ENCODE results near the gene DVL1.
A peak's percentile ranks its signal among the peaks of the same experiment; 100 is the strongest.

The DVL1 gene

GRCh38 chr1:1353389-1354151 is 4.4 kb upstream of the DVL1 start:
- Histone ChIP-seq H3K27ac (ENCODE audit: low read length) (no peak overlapping the region), H3K4me1 (ENCODE audit: control insufficient read depth, low read depth, low read length) (peaks cover 14% of the 10 kb centered on the region), H3K4me3 (ENCODE audit: low read length) (peak overlapping the region; percentile 55), H3K9ac (ENCODE audit: low read length) (no peak overlapping the region), H3K9me3 (ENCODE audit: control insufficient read depth, low read depth, low read length) (no peaks in the 10 kb centered on the region), H3K36me3 (ENCODE audit: control insufficient read depth, low read depth, low read length) (no peaks in the 10 kb centered on the region), H3K27me3 (ENCODE audit: control insufficient read depth, insufficient read depth, low read length) (peaks cover 35% of the 10 kb centered on the region)

DNA sequence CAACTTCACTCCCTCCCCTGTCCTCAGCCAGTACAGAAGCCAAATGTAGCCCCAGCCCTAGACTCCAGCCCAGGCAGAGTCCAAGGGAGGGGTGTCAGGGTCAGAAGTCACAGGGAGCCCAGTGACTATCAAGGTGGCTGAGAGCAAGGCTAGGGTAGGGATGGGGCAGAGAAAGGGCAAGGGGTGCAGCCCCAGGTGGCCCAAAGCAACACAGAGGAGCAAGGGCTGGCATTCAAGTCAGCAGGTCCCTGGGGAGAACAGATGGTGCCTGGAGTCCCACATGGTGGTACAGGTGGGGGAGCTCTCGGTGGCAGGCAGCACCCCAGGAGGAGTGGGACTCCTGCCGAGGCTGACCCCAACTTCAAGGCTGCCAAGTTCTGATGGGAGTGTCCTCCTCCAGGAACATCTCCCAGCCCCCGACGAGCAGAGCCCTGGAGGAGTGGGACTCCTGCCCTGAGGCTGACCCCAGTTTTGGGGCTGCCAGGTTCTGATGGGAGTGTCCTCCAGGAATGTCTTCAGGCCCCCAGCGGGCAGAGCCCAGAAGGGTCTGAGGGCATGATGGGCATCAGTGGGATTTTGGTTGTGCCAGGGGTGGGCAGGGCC is 3.7 kb upstream of the DVL1 start:
- Histone ChIP-seq H3K36me3 (ENCODE audit: control insufficient read depth, low read depth, low read length) (no peaks in the 10 kb centered on the region), H3K4me1 (ENCODE audit: control insufficient read depth, low read depth, low read length) (peaks cover 15% of the 10 kb centered on the region), H3K9me3 (ENCODE audit: control insufficient read depth, low read depth, low read length) (no peaks in the 10 kb centered on the region), H3K27ac (ENCODE audit: low read length) (no peak overlapping the region), H3K9ac (ENCODE audit: low read length) (no peak overlapping the region), H3K4me3 (ENCODE audit: low read length) (no peak overlapping the region), H3K27me3 (ENCODE audit: control insufficient read depth, insufficient read depth, low read length) (peaks cover 35% of the 10 kb centered on the region)

DNA sequence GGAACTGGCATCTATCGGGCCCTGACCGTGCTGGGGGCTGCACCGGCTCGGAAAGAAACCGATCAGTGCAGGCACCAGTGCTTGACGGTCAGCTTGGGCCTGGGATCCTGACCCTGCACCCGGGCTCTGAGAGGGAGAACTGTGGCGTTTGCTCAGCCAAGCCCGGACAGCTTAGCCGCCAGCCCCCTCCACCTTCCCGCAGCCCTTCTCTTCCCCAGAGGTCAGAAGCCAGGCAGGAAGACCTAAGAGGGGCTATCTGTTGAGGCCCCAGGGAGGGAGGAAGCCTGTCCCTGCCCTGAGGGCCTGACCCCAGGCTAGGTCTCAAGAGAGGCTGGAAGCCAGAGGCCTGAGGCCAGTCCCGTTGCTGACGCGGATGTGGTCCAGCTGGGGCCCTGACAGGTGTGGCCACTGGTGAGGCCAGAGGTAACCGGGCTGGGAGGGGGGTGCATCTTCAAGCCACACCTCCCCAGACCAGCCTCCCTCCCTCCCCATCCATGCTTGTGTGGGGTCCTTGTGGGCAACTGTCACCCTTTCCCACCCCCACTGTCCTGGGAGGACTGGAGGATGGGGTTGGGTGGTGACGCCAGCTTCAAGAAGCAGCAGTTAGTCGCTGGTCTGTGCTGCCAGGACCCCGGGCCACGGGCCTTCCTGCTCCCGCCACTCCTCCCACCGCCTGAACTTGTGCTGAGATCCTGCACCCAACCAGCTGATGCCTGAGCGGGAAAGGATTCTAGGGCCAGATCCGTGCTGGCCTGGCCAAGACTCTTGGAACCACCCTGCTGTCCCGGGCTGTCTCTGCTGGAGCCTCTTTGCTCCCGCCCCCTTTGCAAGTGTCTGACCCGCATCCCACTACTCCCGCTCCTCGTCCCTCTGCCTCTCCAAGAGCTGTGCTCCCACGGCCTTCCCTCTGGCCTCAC is 2.6 kb upstream of the DVL1 start:
- Histone ChIP-seq H3K36me3 (ENCODE audit: control insufficient read depth, low read depth, low read length) (no peaks in the 10 kb centered on the region), H3K27me3 (ENCODE audit: control insufficient read depth, insufficient read depth, low read length) (peaks cover 35% of the 10 kb centered on the region), H3K4me3 (ENCODE audit: low read length) (peak overlapping the region; percentile 30), H3K27ac (ENCODE audit: low read length) (no peak overlapping the region), H3K9me3 (ENCODE audit: control insufficient read depth, low read depth, low read length) (no peaks in the 10 kb centered on the region), H3K4me1 (ENCODE audit: control insufficient read depth, low read depth, low read length) (peaks cover 22% of the 10 kb centered on the region), H3K9ac (ENCODE audit: low read length) (no peak overlapping the region)

- no peak overlapping the region for H3K27ac ChIP-seq (ENCODE audit: low read length)
- peaks cover 18% of the 10 kb centered on the region for H3K4me1 ChIP-seq (ENCODE audit: control insufficient read depth, low read depth, low read length)
- H3K27me3 ChIP-seq (ENCODE audit: control insufficient read depth, insufficient read depth, low read length), result peaks cover 15% of the 10 kb centered on the region
- H3K9me3 ChIP-seq (ENCODE audit: control insufficient read depth, low read depth, low read length), result no peaks in the 10 kb centered on the region
- H3K36me3 ChIP-seq (ENCODE audit: control insufficient read depth, low read depth, low read length), result no peaks in the 10 kb centered on the region
- peak overlapping the region; percentile 70 for H3K4me3 ChIP-seq (ENCODE audit: low read length)
- no peak overlapping the region for H3K9ac ChIP-seq (ENCODE audit: low read length)
Observed at GRCh38 chr1:1348420-1349255, 580 bp downstream of the DVL1 start.

- H3K4me1 ChIP-seq (ENCODE audit: control insufficient read depth, low read depth, low read length), result peaks cover 11% of the 10 kb centered on the region
- no peaks in the 10 kb centered on the region for H3K36me3 ChIP-seq (ENCODE audit: control insufficient read depth, low read depth, low read length)
- H3K27ac ChIP-seq (ENCODE audit: low read length), result no peak overlapping the region
- H3K27me3 ChIP-seq (ENCODE audit: control insufficient read depth, insufficient read depth, low read length), result peaks cover 7% of the 10 kb centered on the region
- no peak overlapping the region for H3K9ac ChIP-seq (ENCODE audit: low read length)
- H3K4me3 ChIP-seq (ENCODE audit: low read length), result peak overlapping the region; percentile 70
- no peaks in the 10 kb centered on the region for H3K9me3 ChIP-seq (ENCODE audit: control insufficient read depth, low read depth, low read length)
Observed at GRCh38 chr1:1347663-1348419, 1.4 kb downstream of the DVL1 start.

DNA sequence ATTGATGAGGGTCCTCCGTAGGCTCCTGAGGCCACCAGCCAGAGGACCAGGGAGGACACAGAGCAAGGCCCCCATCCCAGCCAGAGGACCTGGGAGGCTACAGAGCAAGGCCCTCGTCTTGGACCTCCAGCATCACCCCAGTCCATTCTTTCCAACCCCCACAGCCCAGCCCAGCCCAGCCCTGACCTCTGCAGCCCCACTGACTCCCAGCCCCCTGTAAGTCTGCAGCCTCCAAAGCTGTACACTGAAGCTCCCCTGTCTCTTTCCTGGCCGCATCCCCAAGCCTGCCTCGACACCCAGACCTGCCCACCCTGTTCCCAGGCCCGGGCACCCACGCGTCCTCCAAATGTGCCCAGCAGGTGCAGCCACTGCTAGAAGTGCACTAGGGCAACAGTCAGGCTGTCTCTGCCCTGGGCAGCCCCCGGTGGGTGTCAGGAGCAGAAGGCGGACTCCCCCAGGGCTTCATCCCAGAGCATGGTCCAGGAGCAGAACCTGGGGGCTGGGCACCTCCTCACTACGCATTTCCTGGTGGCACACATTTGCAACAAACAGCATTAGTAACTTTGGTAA is 2.1 kb downstream of the DVL1 start:
- peak overlapping the region; percentile 70 for H3K4me3 ChIP-seq (ENCODE audit: low read length)
- H3K9ac ChIP-seq (ENCODE audit: low read length), result no peak overlapping the region
- H3K27me3 ChIP-seq (ENCODE audit: control insufficient read depth, insufficient read depth, low read length), result no peaks in the 10 kb centered on the region
- H3K4me1 ChIP-seq (ENCODE audit: control insufficient read depth, low read depth, low read length), result peaks cover 10% of the 10 kb centered on the region
- H3K27ac ChIP-seq (ENCODE audit: low read length), result no peak overlapping the region
- no peaks in the 10 kb centered on the region for H3K36me3 ChIP-seq (ENCODE audit: control insufficient read depth, low read depth, low read length)
- no peaks in the 10 kb centered on the region for H3K9me3 ChIP-seq (ENCODE audit: control insufficient read depth, low read depth, low read length)

DNA sequence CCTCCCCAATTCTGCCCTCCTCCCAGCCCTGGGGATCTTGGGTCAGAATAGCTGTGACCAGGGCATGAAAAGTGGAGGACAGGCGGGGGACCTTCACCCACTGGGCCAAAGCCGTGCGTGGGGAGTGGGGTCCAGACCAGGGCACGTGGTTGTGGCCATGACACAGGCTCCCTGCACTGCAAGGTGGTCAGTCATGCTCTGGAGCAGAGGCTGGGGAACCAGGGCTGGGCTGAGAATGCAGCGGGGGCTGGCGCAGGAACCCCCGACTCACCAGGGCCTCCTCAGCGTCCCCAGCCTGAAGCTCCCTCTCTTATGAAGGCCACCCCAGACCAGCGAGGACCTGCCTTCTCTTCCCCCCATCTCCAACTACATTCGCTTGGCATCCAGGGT is 2.7 kb downstream of the DVL1 start:
- H3K27me3 ChIP-seq (ENCODE audit: control insufficient read depth, insufficient read depth, low read length), result no peaks in the 10 kb centered on the region
- H3K9ac ChIP-seq (ENCODE audit: low read length), result no peak overlapping the region
- no peak overlapping the region for H3K27ac ChIP-seq (ENCODE audit: low read length)
- no peaks in the 10 kb centered on the region for H3K9me3 ChIP-seq (ENCODE audit: control insufficient read depth, low read depth, low read length)
- peaks cover 10% of the 10 kb centered on the region for H3K4me1 ChIP-seq (ENCODE audit: control insufficient read depth, low read depth, low read length)
- no peak overlapping the region for H3K4me3 ChIP-seq (ENCODE audit: low read length)
- H3K36me3 ChIP-seq (ENCODE audit: control insufficient read depth, low read depth, low read length), result no peaks in the 10 kb centered on the region

- no peak overlapping the region for H3K9ac ChIP-seq (ENCODE audit: low read length)
- peaks cover 10% of the 10 kb centered on the region for H3K4me1 ChIP-seq (ENCODE audit: control insufficient read depth, low read depth, low read length)
- peaks cover 4% of the 10 kb centered on the region for H3K36me3 ChIP-seq (ENCODE audit: control insufficient read depth, low read depth, low read length)
- H3K9me3 ChIP-seq (ENCODE audit: control insufficient read depth, low read depth, low read length), result no peaks in the 10 kb centered on the region
- no peak overlapping the region for H3K4me3 ChIP-seq (ENCODE audit: low read length)
- no peak overlapping the region for H3K27ac ChIP-seq (ENCODE audit: low read length)
- no peaks in the 10 kb centered on the region for H3K27me3 ChIP-seq (ENCODE audit: control insufficient read depth, insufficient read depth, low read length)
Observed at GRCh38 chr1:1345860-1346500, 3.2 kb downstream of the DVL1 start.

- Histone ChIP-seq H3K9me3 (ENCODE audit: control insufficient read depth, low read depth, low read length) (no peaks in the 10 kb centered on the region), H3K27ac (ENCODE audit: low read length) (no peak overlapping the region), H3K4me3 (ENCODE audit: low read length) (no peak overlapping the region), H3K27me3 (ENCODE audit: control insufficient read depth, insufficient read depth, low read length) (no peaks in the 10 kb centered on the region), H3K9ac (ENCODE audit: low read length) (no peak overlapping the region), H3K36me3 (ENCODE audit: control insufficient read depth, low read depth, low read length) (peaks cover 4% of the 10 kb centered on the region), H3K4me1 (ENCODE audit: control insufficient read depth, low read depth, low read length) (peaks cover 10% of the 10 kb centered on the region)
Observed at GRCh38 chr1:1345384-1345783, 3.8 kb downstream of the DVL1 start.
